HFFc6 (cell line): ENCODE measurements around the gene C1orf87. TPM values are rescaled to one million over a fixed set of nuclear protein-coding genes. Genes with fewer than 3 reads are reported as not detected.

ENCODE experiments used
- DNase-seq: peaks from one replicate; pipeline ENCODE4 v3.0.0-alpha.2; 2018
- H3K27ac Mint-ChIP-seq: 2 replicates; pipeline ENCODE4 v1.8.0; 2020; ENCODE audit warnings: mild to moderate bottlenecking, mixed read lengths
- H3K27me3 Mint-ChIP-seq: 2 replicates; pipeline ENCODE4 v1.8.0; 2021; ENCODE audit warnings: mild to moderate bottlenecking, moderate library complexity, mixed read lengths; ENCODE audit not compliant: insufficient read depth
- H3K36me3 Mint-ChIP-seq: 2 replicates; pipeline ENCODE4 v1.8.0; 2021; ENCODE audit warnings: low read depth, mixed read lengths
- H3K4me1 Mint-ChIP-seq: 2 replicates; pipeline ENCODE4 v1.8.0; 2020; ENCODE audit warnings: low read depth, mixed read lengths
- H3K4me3 Mint-ChIP-seq: 2 replicates; pipeline ENCODE4 v1.8.0; 2020; ENCODE audit warnings: mild to moderate bottlenecking, moderate library complexity, mixed read lengths
- H3K9me3 Mint-ChIP-seq: 2 replicates; pipeline ENCODE4 v1.8.0; 2020; ENCODE audit warnings: mild to moderate bottlenecking, mixed read lengths
- total RNA-seq, 6 experiments: library from RNA; stranded (reverse); fragmentation: NEBNext Ultra II Directional; extraction: Animal tissue kit (Norgen Biotek cat#: 25700); gene quantifications; 2 replicates in 1 of 6; 3 replicates in 5 of 6; pipeline ENCODE4 v1.2.3, GENCODE V29; 2021
- TF ChIP-seq, protein P1 (sequence below): fragments of 200-600 bp; sonication (generic); IDR thresholded peaks from 2 replicates; pipeline ENCODE4 v1.5.0; 2021; ENCODE audit warnings: antibody characterized with exemption, mild to moderate bottlenecking

C1orf87 gene
- total RNA-seq, 6 experiments from 2014 or later, result not detected

DNA sequence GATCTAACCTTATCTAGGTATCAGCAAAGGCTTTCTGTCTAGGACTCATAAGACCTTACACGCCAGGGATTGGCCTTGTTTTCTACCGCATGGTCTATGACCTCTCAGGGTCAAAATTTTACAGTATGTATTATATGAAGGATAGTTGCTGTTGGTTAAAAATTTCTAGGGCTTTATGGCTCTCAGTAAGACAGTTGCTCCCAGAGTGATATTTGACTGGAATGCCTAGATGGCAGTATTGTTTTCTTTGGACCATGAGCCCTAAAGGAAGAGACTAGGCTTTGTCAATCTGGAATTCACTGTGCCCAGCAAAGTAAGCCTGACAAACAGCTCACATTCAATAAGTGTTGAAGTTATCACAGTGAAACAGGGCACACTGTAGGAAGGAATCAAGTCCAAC lies 37.6 kb downstream of the C1orf87 start:
- H3K36me3 Mint-ChIP-seq, result no peaks in the 10 kb centered on the region
- DNase-seq, result no peak
- TF ChIP-seq, protein P1, sequence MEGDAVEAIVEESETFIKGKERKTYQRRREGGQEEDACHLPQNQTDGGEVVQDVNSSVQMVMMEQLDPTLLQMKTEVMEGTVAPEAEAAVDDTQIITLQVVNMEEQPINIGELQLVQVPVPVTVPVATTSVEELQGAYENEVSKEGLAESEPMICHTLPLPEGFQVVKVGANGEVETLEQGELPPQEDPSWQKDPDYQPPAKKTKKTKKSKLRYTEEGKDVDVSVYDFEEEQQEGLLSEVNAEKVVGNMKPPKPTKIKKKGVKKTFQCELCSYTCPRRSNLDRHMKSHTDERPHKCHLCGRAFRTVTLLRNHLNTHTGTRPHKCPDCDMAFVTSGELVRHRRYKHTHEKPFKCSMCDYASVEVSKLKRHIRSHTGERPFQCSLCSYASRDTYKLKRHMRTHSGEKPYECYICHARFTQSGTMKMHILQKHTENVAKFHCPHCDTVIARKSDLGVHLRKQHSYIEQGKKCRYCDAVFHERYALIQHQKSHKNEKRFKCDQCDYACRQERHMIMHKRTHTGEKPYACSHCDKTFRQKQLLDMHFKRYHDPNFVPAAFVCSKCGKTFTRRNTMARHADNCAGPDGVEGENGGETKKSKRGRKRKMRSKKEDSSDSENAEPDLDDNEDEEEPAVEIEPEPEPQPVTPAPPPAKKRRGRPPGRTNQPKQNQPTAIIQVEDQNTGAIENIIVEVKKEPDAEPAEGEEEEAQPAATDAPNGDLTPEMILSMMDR, result no peak
- no peaks in the 10 kb centered on the region; the same call in 1 of the 2 replicates for H3K27me3 Mint-ChIP-seq
- no peak overlapping the region for H3K27ac Mint-ChIP-seq
- H3K4me1 Mint-ChIP-seq, result no peaks in the 10 kb centered on the region
- H3K4me3 Mint-ChIP-seq, result no peak overlapping the region
- no peaks in the 10 kb centered on the region; the same call in 1 of the 2 replicates for H3K9me3 Mint-ChIP-seq

GRCh38 chr1:60034999-60035398 lies 38.6 kb downstream of the C1orf87 start:
- no peaks in the 10 kb centered on the region; the same call in 1 of the 2 replicates for H3K27me3 Mint-ChIP-seq
- no peaks in the 10 kb centered on the region; the same call in 1 of the 2 replicates for H3K9me3 Mint-ChIP-seq
- no peak overlapping the region for H3K4me3 Mint-ChIP-seq
- H3K27ac Mint-ChIP-seq, result no peak overlapping the region
- TF ChIP-seq, protein P1, result no peak
- H3K36me3 Mint-ChIP-seq, result no peaks in the 10 kb centered on the region
- no peak for DNase-seq
- no peaks in the 10 kb centered on the region for H3K4me1 Mint-ChIP-seq

DNA sequence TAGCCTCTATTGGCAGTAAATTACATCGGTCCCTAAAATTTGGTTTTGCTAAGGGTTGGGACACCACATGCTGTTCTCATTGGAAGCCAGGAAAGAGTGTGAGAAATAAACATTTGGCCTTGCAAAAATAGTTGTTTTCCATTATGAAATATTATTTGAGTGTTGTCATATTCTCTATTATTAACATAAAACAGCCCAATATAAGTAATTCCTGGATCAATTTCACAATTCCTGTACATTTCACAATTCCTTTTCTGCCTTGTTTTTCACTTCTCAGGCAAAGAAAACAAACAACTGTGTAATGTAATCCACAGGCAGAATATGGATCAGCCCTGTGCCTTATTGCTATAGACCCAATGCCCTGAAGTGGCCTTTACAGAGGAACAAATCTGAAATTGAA lies 40.5 kb downstream of the C1orf87 start:
- H3K27ac Mint-ChIP-seq, result no peak overlapping the region
- TF ChIP-seq, protein P1, result no peak
- H3K4me3 Mint-ChIP-seq, result no peak overlapping the region
- H3K27me3 Mint-ChIP-seq, result no peaks in the 10 kb centered on the region; the same call in 1 of the 2 replicates
- no peaks in the 10 kb centered on the region for H3K4me1 Mint-ChIP-seq
- no peak for DNase-seq
- H3K36me3 Mint-ChIP-seq, result no peaks in the 10 kb centered on the region
- H3K9me3 Mint-ChIP-seq, result no peaks in the 10 kb centered on the region; the same call in none of the 2 replicates

- DNase-seq, result no peak
- Mint-ChIP-seq H3K9me3 (no peaks in the 10 kb centered on the region; the same call in none of the 2 replicates), H3K4me3 (no peak overlapping the region), H3K27ac (no peak overlapping the region), H3K36me3 (no peaks in the 10 kb centered on the region), H3K27me3 (no peaks in the 10 kb centered on the region; the same call in none of the 2 replicates), H3K4me1 (no peaks in the 10 kb centered on the region)
- TF ChIP-seq, protein P1, result no peak
Measured at GRCh38 chr1:60031146-60031545, 42.4 kb downstream of the C1orf87 start.

- no peaks in the 10 kb centered on the region for H3K36me3 Mint-ChIP-seq
- H3K4me1 Mint-ChIP-seq, result no peaks in the 10 kb centered on the region
- H3K9me3 Mint-ChIP-seq, result no peaks in the 10 kb centered on the region; the same call in none of the 2 replicates
- no peak overlapping the region for H3K4me3 Mint-ChIP-seq
- H3K27me3 Mint-ChIP-seq, result no peaks in the 10 kb centered on the region; the same call in 1 of the 2 replicates
- no peak for DNase-seq
- no peak overlapping the region for H3K27ac Mint-ChIP-seq
- TF ChIP-seq, protein P1, result no peak
Measured at GRCh38 chr1:60025552-60025951, 48.0 kb downstream of the C1orf87 start.
